Activated CD8-positive, alpha-beta memory T cell treated with anti-CD3 and anti-CD28 coated beads, Interleukin-2, amount 10 ng/mL, durations not matched to agents 7 days and 5 days (primary cell): Measurements from ENCODE around the gene SEMA6A. TPM values are rescaled to one million over a fixed set of nuclear protein-coding genes. Genes with fewer than 3 reads are reported as not detected.

Experiments used
- ATAC-seq: fragments of 150-1000 bp; cut with Tn5 transposase; one replicate; pipeline ENCODE4 v1.10.0; 2021; ENCODE audit warnings: moderate library complexity
- CTCF ChIA-PET: fragments of 350-600 bp; sonication (Branson Sonifier 250); formaldehyde crosslinking; loops from one replicate; lab custom pipeline; 2021; ENCODE audit warnings: antibody characterized with exemption; lab: Charles Lee
- DNase-seq: peaks from one replicate; pipeline ENCODE4 v3.0.0-alpha.2; 2020
- H3K27ac Mint-ChIP-seq: one replicate; pipeline ENCODE4 v1.8.0; 2021; ENCODE audit warnings: mild to moderate bottlenecking, mixed read lengths
- H3K27me3 Mint-ChIP-seq: one replicate; pipeline ENCODE4 v1.8.0; 2021; ENCODE audit warnings: mixed read lengths
- H3K36me3 Mint-ChIP-seq: one replicate; pipeline ENCODE4 v1.8.0; 2021; ENCODE audit warnings: mild to moderate bottlenecking, mixed read lengths
- H3K4me1 Mint-ChIP-seq: one replicate; pipeline ENCODE4 v1.8.0; 2021; ENCODE audit warnings: mixed read lengths
- H3K4me3 Mint-ChIP-seq: one replicate; pipeline ENCODE4 v1.8.0; 2021; ENCODE audit warnings: mild to moderate bottlenecking, moderate library complexity, mixed read lengths
- H3K9me3 Mint-ChIP-seq: one replicate; pipeline ENCODE4 v1.8.0; 2022; ENCODE audit warnings: low read depth, mixed read lengths
- total RNA-seq, 2 experiments: library from RNA; stranded (reverse); gene quantifications; one replicate each; pipeline ENCODE4 v1.2.3, GENCODE V29; 2021

Gene SEMA6A
- total RNA-seq, 2 experiments from 2014 or later, result 0.40 TPM; not detected in 1

DNA sequence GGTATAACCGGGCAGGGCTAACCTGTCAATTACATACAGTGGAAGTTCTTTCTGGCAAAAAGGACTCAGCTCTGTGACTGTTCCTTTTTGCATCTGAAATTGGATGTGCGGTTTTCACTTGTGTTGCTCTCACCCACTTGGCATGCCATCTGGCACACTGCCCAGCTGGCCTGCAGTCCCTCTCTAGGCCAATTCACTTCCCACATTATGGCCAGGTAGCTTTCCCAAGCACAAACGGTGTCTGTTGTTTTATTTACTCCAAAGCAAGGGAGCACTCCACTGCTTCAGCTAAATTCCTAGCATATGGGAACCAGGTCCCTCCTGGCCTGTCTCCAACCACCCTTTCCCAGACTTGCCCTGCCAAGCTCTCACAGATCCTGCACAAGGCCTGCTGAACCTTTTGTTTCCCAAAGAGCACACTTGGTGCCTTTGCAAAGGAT lies 132.5 kb downstream of the SEMA6A start:
- Mint-ChIP-seq H3K4me1 (no peaks in the 10 kb centered on the region), H3K4me3 (no peak overlapping the region), H3K27ac (no peak overlapping the region), H3K27me3 (no peaks in the 10 kb centered on the region), H3K36me3 (no peaks in the 10 kb centered on the region), H3K9me3 (no peaks in the 10 kb centered on the region)
- no peak for DNase-seq
- CTCF ChIA-PET, result interaction anchor here (1.2 kb wide), 1 partner anchor 9 kb away, joined by 3 read pairs; no protein-coding TSS in a partner anchor
- no peak for ATAC-seq

DNA sequence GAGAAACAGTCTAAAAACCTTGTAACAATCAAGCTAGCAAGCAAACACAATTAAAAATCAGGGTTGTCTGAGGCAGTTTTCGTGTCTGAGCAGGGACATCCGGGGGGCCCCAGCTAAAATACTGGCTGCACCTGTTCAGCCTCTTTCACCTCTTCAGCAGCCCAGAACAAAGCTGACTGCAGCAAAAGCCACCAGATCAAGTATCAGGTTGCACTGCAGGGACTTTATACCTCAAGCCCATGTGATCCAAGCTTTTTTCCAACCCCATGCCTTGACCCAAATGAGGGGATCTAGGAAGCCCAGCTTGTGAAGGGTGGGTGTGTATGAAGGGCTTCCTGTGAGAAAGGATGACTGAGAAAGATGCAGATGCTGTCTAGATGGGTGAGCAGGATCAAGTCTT lies 133.4 kb downstream of the SEMA6A start:
- Mint-ChIP-seq H3K9me3 (no peaks in the 10 kb centered on the region), H3K27me3 (no peaks in the 10 kb centered on the region), H3K4me3 (no peak overlapping the region), H3K4me1 (no peaks in the 10 kb centered on the region), H3K36me3 (no peaks in the 10 kb centered on the region), H3K27ac (no peak overlapping the region)
- CTCF ChIA-PET, result interaction anchor here (1.2 kb wide), 1 partner anchor 10 kb away, joined by 3 read pairs; no protein-coding TSS in a partner anchor
- ATAC-seq (no peak), DNase-seq (no peak)

DNA sequence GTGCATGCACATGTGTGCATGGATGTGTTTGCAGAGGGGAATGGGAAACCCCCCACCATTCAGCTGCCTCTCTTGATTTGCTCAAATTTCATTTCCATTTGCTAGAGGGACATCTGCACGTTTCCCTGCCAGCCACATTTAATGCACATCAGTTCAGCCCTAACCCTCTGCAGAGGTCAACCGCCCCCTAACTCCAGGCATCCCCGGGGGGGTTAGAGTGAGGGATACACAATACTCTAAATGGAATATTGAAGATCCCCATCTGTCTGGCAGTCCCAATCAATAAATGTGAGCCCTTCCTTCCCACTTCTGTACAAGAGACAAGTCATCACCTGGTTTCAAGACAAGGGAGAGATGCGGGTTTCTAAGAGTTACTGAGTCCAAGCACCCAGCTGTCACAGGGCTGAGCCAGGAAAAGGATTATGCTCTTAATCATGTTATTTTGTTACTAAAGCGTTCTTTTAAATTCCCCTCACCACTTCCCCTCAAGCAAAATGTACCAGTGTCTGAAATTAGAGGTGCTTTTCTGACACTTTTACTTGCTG lies 134.1 kb downstream of the SEMA6A start:
- DNase-seq (no peak), ATAC-seq (no peak)
- CTCF ChIA-PET, result no interaction called here
- no peak overlapping the region for H3K4me3 Mint-ChIP-seq
- H3K4me1 Mint-ChIP-seq, result no peaks in the 10 kb centered on the region
- H3K9me3 Mint-ChIP-seq, result no peaks in the 10 kb centered on the region
- no peaks in the 10 kb centered on the region for H3K36me3 Mint-ChIP-seq
- no peaks in the 10 kb centered on the region for H3K27me3 Mint-ChIP-seq
- H3K27ac Mint-ChIP-seq, result no peak overlapping the region

DNA sequence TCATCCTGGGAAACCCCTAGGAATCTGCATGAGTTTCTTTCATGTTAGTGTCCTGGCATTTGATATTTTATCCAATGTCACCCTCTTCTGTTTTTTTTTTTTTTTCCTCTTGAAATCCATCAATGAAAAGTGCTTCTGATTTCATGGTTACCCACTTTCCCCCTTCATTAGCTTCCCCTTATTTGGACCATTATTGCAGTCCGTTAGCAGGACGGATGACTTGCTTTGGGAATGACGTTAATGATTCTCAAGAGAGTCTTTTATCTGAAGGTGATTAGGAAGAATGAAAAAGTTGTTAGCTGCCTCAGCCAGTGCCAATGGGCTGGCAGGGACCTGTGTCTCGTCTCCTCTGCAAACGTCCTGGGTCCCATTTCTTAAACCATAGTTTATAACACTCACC lies 134.7 kb downstream of the SEMA6A start:
- no peaks in the 10 kb centered on the region for H3K36me3 Mint-ChIP-seq
- H3K27ac Mint-ChIP-seq, result no peak overlapping the region
- DNase-seq (no peak), ATAC-seq (no peak)
- H3K27me3 Mint-ChIP-seq, result no peaks in the 10 kb centered on the region
- no peaks in the 10 kb centered on the region for H3K4me1 Mint-ChIP-seq
- H3K9me3 Mint-ChIP-seq, result no peaks in the 10 kb centered on the region
- CTCF ChIA-PET, result no interaction called here
- no peak overlapping the region for H3K4me3 Mint-ChIP-seq

DNA sequence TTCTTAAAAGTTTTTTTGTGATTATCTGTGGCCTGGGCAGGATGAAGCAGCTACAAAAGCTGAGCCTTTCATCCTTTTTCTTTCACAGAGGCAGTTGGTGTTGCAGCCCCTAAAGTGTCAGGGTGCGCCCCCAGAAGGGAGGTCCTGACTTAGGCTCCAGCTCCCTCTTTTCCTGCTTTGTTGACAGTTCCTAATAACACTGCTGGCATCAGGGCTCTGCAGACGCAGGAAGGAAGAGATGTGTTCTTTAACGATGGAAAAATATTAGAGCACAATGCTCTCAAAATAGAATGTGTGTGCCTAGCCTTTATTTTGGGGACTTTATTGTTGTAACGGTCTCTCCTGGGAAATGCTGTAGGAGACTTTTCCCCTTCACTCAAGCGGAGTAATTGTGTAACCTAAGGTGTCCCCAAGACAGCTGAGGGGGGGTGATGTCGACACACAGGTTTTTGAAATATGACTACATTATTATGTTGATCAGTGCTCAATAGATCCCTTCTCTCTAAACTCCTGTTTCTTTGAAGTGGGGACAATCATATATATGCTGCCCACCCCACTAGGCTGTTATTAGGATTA lies 135.6 kb downstream of the SEMA6A start:
- ATAC-seq (no peak), DNase-seq (no peak)
- Mint-ChIP-seq H3K27ac (no peak overlapping the region), H3K9me3 (no peaks in the 10 kb centered on the region), H3K4me3 (no peak overlapping the region), H3K27me3 (no peaks in the 10 kb centered on the region), H3K36me3 (no peaks in the 10 kb centered on the region), H3K4me1 (no peaks in the 10 kb centered on the region)
- CTCF ChIA-PET, result no interaction called here

DNA sequence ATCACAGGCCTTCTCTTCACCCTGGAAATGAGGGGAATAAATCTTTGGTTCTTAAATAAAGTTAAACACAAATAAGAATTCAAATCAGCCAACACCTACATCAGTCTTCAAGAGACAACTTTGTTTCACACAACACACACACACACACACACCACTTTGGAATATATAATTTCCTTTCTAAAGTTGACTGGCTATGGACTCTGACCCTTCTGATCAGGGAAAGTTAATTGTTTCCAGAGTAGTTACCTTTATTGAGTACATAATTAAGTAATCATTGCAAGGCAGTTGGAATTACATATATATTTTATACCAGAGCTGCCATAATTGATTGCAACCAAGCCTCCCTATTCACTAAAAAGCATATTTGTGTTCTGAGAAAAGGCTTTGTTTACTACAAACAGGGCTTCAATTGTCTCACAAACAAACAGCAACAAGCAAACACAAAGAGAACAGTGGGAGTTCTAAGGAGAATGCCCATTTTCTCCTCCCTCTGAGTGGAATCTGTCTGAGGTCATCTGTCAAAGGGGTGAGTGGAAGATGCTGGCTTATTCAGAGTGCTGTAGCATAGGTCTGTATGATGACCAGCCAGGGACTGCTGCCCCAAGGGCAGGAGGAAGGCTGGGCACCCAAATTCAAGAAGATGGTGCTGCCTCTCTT lies 136.6 kb downstream of the SEMA6A start:
- ATAC-seq (no peak), DNase-seq (no peak)
- Mint-ChIP-seq H3K4me3 (no peak overlapping the region), H3K36me3 (no peaks in the 10 kb centered on the region), H3K4me1 (no peaks in the 10 kb centered on the region), H3K27me3 (no peaks in the 10 kb centered on the region), H3K9me3 (no peaks in the 10 kb centered on the region), H3K27ac (no peak overlapping the region)
- CTCF ChIA-PET, result no interaction called here

DNA sequence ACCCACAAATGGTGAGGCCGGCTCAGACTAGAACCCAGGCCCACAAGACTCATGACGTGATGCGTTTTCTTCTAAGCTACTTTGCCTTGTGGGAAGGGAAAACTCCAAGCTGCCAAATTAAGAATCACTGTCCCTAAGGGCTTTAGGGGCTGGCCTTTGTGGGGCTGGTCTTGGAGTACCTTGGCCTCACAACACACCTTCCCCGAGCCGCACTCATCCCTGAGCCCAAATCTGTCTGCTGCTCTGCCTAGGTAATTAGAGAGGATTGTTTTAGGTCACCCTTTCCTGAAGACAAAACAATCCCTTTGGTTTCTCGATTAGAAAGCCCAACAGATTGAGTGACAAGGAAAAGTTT lies 137.3 kb downstream of the SEMA6A start:
- no peak for ATAC-seq
- H3K27me3 Mint-ChIP-seq, result no peaks in the 10 kb centered on the region
- DNase-seq, result no peak
- H3K27ac Mint-ChIP-seq, result no peak overlapping the region
- H3K36me3 Mint-ChIP-seq, result no peaks in the 10 kb centered on the region
- CTCF ChIA-PET, result no interaction called here
- H3K9me3 Mint-ChIP-seq, result no peaks in the 10 kb centered on the region
- no peak overlapping the region for H3K4me3 Mint-ChIP-seq
- H3K4me1 Mint-ChIP-seq, result no peaks in the 10 kb centered on the region

DNA sequence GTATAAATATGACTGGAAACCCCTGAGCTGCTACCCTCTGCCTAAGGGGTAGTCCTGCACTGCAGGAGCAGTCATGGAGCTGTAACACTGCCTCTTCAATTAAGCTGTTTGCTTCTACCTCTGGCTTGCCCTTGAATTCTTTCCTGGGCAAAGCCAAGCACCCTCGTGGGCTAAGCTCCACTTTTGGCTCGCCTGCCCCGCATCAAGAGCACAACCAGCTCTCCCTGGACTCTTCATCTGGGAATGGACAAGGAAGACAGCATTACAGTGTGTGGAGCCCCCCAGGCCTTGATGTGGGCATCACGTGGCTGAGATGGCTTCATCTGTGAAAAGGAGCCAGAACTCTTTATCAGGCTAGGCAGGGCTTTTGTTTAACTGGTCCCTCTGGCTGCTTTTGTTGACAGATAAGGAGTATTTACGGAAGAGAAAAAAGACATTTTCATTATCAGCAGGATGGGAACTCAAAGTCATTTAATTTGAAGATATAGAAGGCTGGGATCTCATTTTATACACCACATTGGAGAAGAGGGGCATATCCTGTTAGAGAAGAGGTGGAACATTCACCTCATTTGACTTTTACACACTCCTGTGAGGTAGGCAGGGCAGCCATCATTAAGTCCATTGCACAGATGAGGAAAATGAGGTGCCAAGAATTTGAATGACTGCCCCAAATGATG lies 137.8 kb downstream of the SEMA6A start:
- Mint-ChIP-seq H3K27me3 (no peaks in the 10 kb centered on the region), H3K4me1 (no peaks in the 10 kb centered on the region), H3K27ac (no peak overlapping the region), H3K36me3 (no peaks in the 10 kb centered on the region), H3K9me3 (no peaks in the 10 kb centered on the region), H3K4me3 (no peak overlapping the region)
- no peak for ATAC-seq
- DNase-seq, result no peak
- CTCF ChIA-PET, result no interaction called here

DNA sequence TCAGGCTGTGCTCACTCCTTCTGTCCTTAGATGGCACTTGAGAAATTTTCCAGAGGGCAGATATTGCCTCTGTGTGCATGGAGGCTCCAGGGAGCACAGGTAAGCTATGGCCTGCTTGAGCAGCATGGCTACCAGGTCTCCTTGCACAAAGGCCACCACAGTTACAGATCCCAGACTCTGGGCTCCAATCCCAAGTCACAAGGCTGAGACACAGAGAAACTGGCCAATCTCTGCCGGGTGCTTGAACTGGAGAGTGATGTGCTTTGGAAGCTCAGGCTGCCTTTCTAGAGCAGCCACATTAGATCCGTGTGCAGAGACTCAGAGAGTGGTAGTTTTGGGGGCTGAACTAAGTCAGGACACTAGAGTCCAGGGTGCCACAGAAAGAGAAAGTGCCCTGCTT lies 145.7 kb downstream of the SEMA6A start:
- H3K27ac Mint-ChIP-seq, result no peak overlapping the region
- H3K4me3 Mint-ChIP-seq, result no peak overlapping the region
- CTCF ChIA-PET, result no interaction called here
- no peaks in the 10 kb centered on the region for H3K27me3 Mint-ChIP-seq
- H3K9me3 Mint-ChIP-seq, result no peaks in the 10 kb centered on the region
- H3K36me3 Mint-ChIP-seq, result no peaks in the 10 kb centered on the region
- no peaks in the 10 kb centered on the region for H3K4me1 Mint-ChIP-seq
- no peak for DNase-seq
- no peak for ATAC-seq

DNA sequence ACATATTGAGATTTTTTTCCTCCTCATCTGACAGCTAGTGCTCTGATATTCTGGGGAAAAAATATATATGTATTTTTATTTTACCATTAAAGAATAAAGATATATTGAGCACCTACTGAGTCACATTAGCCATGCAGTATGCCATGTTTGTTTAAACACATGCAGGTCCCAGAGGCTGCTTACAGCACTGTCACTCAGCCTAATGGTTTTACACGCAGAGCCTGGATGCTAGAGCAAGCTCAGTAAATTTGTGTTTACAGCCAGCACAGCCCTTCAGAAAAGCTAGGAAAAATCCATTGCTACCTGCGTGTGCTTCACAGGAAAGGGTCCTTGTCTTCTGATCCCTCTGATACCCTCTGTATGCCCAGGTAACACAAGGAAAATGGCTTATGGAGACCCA lies 146.2 kb downstream of the SEMA6A start:
- CTCF ChIA-PET, result no interaction called here
- H3K9me3 Mint-ChIP-seq, result no peaks in the 10 kb centered on the region
- no peaks in the 10 kb centered on the region for H3K27me3 Mint-ChIP-seq
- H3K36me3 Mint-ChIP-seq, result no peaks in the 10 kb centered on the region
- H3K4me3 Mint-ChIP-seq, result no peak overlapping the region
- no peak overlapping the region for H3K27ac Mint-ChIP-seq
- no peak for DNase-seq
- H3K4me1 Mint-ChIP-seq, result no peaks in the 10 kb centered on the region
- no peak for ATAC-seq

DNA sequence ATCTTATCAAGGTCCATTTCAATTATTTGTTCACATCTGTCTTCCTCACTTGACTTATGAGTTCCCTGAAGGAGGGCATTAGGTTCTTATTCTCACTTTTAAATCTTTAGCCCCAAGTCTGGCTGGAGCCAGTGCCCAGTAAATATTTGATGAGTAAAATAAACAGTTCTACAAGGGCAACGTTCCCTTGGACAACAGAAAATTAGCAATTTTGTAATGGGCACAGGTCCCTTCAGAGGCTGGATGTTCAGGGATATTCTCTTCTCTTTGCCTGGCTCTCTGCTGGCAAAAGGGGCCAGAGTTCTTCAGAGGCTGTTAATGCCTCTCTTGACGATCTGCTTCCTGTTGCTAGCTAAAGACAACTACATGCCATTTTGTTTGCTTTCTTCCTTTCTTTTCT lies 149.7 kb downstream of the SEMA6A start:
- no peak for ATAC-seq
- Mint-ChIP-seq H3K27ac (no peak overlapping the region), H3K4me1 (no peaks in the 10 kb centered on the region), H3K4me3 (no peak overlapping the region), H3K36me3 (no peaks in the 10 kb centered on the region), H3K27me3 (no peaks in the 10 kb centered on the region), H3K9me3 (no peaks in the 10 kb centered on the region)
- no peak for DNase-seq
- CTCF ChIA-PET, result no interaction called here

DNA sequence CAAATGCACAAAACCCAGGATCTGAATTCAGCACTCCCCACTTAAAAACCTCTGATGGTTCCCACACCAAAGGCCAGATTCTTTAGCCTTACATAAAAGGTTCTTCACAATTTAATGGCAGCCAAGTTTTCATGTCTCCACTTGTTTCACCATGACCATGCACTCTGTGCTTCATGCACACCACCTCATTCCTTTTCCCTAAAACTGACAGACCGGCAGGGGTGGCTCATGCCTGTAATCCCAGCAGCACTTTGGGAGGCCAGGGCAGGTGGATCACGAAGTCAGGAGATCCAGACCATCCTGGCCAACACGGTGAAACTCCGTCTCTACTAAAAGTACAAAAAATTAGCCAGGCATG lies 150.4 kb downstream of the SEMA6A start:
- Mint-ChIP-seq H3K36me3 (no peaks in the 10 kb centered on the region), H3K27me3 (no peaks in the 10 kb centered on the region), H3K4me3 (no peak overlapping the region), H3K27ac (no peak overlapping the region), H3K4me1 (no peaks in the 10 kb centered on the region), H3K9me3 (no peaks in the 10 kb centered on the region)
- ATAC-seq (no peak), DNase-seq (no peak)
- CTCF ChIA-PET, result no interaction called here

DNA sequence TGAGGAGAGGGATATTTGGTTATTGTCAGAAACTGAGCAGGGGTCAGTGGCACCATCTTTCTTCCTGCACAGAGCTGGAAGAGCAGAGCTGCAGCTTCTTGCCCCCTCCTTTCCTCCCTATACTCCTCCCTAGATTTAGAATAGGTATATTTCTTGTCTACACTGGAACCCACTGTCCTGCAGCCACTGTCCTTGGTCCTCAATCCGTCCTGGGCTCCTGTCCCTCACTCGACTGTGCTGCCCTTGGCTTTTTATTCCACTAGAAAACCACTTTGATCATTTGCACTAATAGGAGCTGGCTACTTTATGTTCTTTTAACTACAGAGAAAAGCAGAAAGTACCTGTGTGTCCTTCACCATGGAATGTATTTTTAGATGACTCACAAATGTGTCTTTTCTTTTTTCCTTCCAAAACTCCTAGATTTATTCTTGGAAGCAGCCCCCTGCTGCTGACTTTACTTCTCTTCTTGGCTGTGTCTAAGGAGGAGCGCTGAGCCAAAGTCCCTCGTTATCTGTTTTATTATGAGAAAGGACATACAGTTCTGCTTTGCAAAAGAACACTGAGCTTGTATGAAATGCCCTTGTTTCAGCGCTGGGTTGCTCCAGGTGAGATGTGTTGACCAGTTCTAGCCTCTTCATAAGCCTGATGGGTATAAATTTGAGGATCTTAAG lies 150.9 kb downstream of the SEMA6A start:
- no peak overlapping the region for H3K4me3 Mint-ChIP-seq
- no peaks in the 10 kb centered on the region for H3K4me1 Mint-ChIP-seq
- CTCF ChIA-PET, result no interaction called here
- H3K36me3 Mint-ChIP-seq, result no peaks in the 10 kb centered on the region
- no peak for ATAC-seq
- H3K9me3 Mint-ChIP-seq, result no peaks in the 10 kb centered on the region
- H3K27me3 Mint-ChIP-seq, result no peaks in the 10 kb centered on the region
- no peak for DNase-seq
- no peak overlapping the region for H3K27ac Mint-ChIP-seq

DNA sequence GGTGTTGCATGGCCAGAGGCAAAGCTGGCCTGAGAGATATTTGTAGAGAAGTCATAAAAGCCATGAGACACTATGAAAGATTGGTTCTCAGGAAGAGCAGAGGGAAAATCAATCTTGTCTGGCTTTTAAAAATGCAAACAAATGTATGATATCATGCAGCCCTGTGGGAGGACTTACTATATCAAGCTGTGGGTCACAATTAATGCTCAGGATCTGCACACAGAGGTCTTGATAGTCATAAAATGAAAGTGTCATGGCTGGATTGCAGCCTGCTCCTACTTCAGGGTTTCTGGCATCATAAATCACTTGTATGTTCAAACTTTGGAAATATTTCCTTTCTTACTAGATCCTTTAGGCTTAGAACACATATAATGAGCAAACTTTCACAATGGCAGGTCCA lies 151.5 kb downstream of the SEMA6A start:
- DNase-seq (no peak), ATAC-seq (no peak)
- Mint-ChIP-seq H3K9me3 (no peaks in the 10 kb centered on the region), H3K27ac (no peak overlapping the region), H3K4me1 (no peaks in the 10 kb centered on the region), H3K27me3 (no peaks in the 10 kb centered on the region), H3K36me3 (no peaks in the 10 kb centered on the region), H3K4me3 (no peak overlapping the region)
- CTCF ChIA-PET, result no interaction called here
